WTC11 (cell line): ENCODE results near the gene FBXO24. TPM values are rescaled to one million over a fixed set of nuclear protein-coding genes. Genes with fewer than 3 reads are reported as not detected.

Experiments used
- ATAC-seq: fragments of 200-7000 bp; cut with Tn5 transposase; 2 replicates; pipeline ENCODE4 v1.10.0; 2021; ENCODE audit warnings: mild to moderate bottlenecking, moderate library complexity
- Bru-seq: library from RNA; stranded (reverse); fragments of 400-500 nt; gene quantifications from one replicate; lab custom pipeline; 2021; lab: Mats Ljungman, UMichigan
- CTCF ChIA-PET: fragments of 300-600 bp; sonication (Branson Sonifier 250); formaldehyde crosslinking; loops from one replicate; lab custom pipeline; 2021; ENCODE audit warnings: antibody characterized with exemption; lab: Charles Lee
- POLR2A ChIA-PET: fragments of 350-600 bp; sonication (Branson Sonifier 250); formaldehyde crosslinking; loops from one replicate; lab custom pipeline; 2021; ENCODE audit warnings: antibody characterized with exemption; lab: Charles Lee
- DNase-seq: peaks from one replicate; pipeline ENCODE4 v3.0.0; 2021; ENCODE audit warnings: low spot score
- H3K27ac Mint-ChIP-seq: 2 replicates; pipeline ENCODE4 v1.8.0; 2021; ENCODE audit warnings: mixed read lengths
- H3K27me3 Mint-ChIP-seq: 2 replicates; pipeline ENCODE4 v1.8.0; 2021; ENCODE audit warnings: low read depth, mild to moderate bottlenecking, moderate library complexity, mixed read lengths
- H3K36me3 Mint-ChIP-seq: 2 replicates; pipeline ENCODE4 v1.8.0; 2021; ENCODE audit warnings: mixed read lengths
- H3K4me1 Mint-ChIP-seq: 2 replicates; pipeline ENCODE4 v1.8.0; 2022; ENCODE audit warnings: mixed read lengths
- H3K4me3 Mint-ChIP-seq: 2 replicates; pipeline ENCODE4 v1.8.0; 2021; ENCODE audit warnings: mild to moderate bottlenecking, moderate library complexity, mixed read lengths
- H3K9me3 Mint-ChIP-seq: 2 replicates; pipeline ENCODE4 v1.8.0; 2021; ENCODE audit warnings: mixed read lengths
- CBFB ChIP-seq: sonication (generic); formaldehyde crosslinking; IDR thresholded peaks from 2 replicates; pipeline ENCODE4 v1.8.1; 2022; ENCODE audit warnings: mild to moderate bottlenecking, low read depth, missing genetic modification reagents
- CREB1 ChIP-seq: sonication (generic); formaldehyde crosslinking; IDR thresholded peaks from 2 replicates; pipeline ENCODE4 v1.8.0; 2023; ENCODE audit warnings: mild to moderate bottlenecking, missing genetic modification reagents
- CREM ChIP-seq: sonication (generic); formaldehyde crosslinking; IDR thresholded peaks from 2 replicates; pipeline ENCODE4 v1.8.1; 2022; ENCODE audit warnings: mild to moderate bottlenecking, missing genetic modification reagents, moderate library complexity
- ELF4 ChIP-seq: sonication (generic); formaldehyde crosslinking; IDR thresholded peaks from 2 replicates; pipeline ENCODE4 v1.8.1; 2022; ENCODE audit warnings: low read depth, mild to moderate bottlenecking, moderate library complexity, missing genetic modification reagents
- ESRRA ChIP-seq: sonication (generic); formaldehyde crosslinking; IDR thresholded peaks from 2 replicates; pipeline ENCODE4 v1.8.1; 2022; ENCODE audit warnings: mild to moderate bottlenecking, missing genetic modification reagents, borderline replicate concordance
- FOXK1 ChIP-seq: sonication (generic); formaldehyde crosslinking; IDR thresholded peaks from 2 replicates; pipeline ENCODE4 v1.8.0; 2022; ENCODE audit warnings: mild to moderate bottlenecking, moderate library complexity, missing genetic modification reagents
- GRHL2 ChIP-seq: fragments of 250-450 bp; sonication (Bioruptor Pico); IDR thresholded peaks from 2 replicates; pipeline ENCODE4 v1.8.0; 2022; ENCODE audit warnings: mild to moderate bottlenecking, moderate library complexity; ENCODE audit not compliant: insufficient replicate concordance, severe bottlenecking
- GTF2I ChIP-seq: fragments of 250-450 bp; sonication (Bioruptor Pico); conservative IDR thresholded peaks from 2 replicates; pipeline ENCODE4 v1.4.0; 2021; ENCODE audit warnings: mild to moderate bottlenecking
- NFYB ChIP-seq: sonication (generic); formaldehyde crosslinking; conservative IDR thresholded peaks from 2 replicates; pipeline ENCODE4 v1.8.0; 2022; ENCODE audit warnings: low read depth, missing genetic modification reagents
- NR1H2 ChIP-seq: sonication (generic); formaldehyde crosslinking; IDR thresholded peaks from 2 replicates; pipeline ENCODE4 v1.9.0; 2021; ENCODE audit warnings: mild to moderate bottlenecking, moderate library complexity, missing genetic modification reagents
- NR3C1 ChIP-seq: sonication (generic); formaldehyde crosslinking; conservative IDR thresholded peaks from 2 replicates; pipeline ENCODE4 v1.8.1; 2023; ENCODE audit warnings: low read depth, mild to moderate bottlenecking, missing genetic modification reagents
- SP1 ChIP-seq: sonication (generic); formaldehyde crosslinking; conservative IDR thresholded peaks from 2 replicates; pipeline ENCODE4 v1.8.1; 2022; ENCODE audit warnings: missing genetic modification reagents
- TEAD1 ChIP-seq: sonication (generic); formaldehyde crosslinking; IDR thresholded peaks from 2 replicates; pipeline ENCODE4 v1.8.0; 2022; ENCODE audit warnings: mild to moderate bottlenecking, missing genetic modification reagents
- ZNF263 ChIP-seq: sonication (generic); formaldehyde crosslinking; IDR thresholded peaks from 2 replicates; pipeline ENCODE4 v1.8.1; 2022; ENCODE audit warnings: low read depth, mild to moderate bottlenecking, moderate library complexity, missing genetic modification reagents
- ZNF317 ChIP-seq: sonication (generic); formaldehyde crosslinking; IDR thresholded peaks from 2 replicates; pipeline ENCODE4 v1.8.1; 2023; ENCODE audit warnings: low read depth, mild to moderate bottlenecking, moderate library complexity, missing genetic modification reagents, borderline replicate concordance
- ZNF396 ChIP-seq: fragments of 250-450 bp; sonication (Bioruptor Pico); IDR thresholded peaks from 2 replicates; pipeline ENCODE4 v1.8.0; 2021; ENCODE audit warnings: mild to moderate bottlenecking, moderate library complexity, borderline replicate concordance
- ZNF416 ChIP-seq: fragments of 250-450 bp; sonication (Bioruptor Pico); IDR thresholded peaks from 2 replicates; pipeline ENCODE4 v1.9.0; 2021; ENCODE audit warnings: mild to moderate bottlenecking, inconsistent platforms
- ZNF423 ChIP-seq: fragments of 250-450 bp; sonication (Bioruptor Pico); IDR thresholded peaks from 2 replicates; pipeline ENCODE4 v2.1.2; 2022; ENCODE audit warnings: mild to moderate bottlenecking, moderate library complexity
- long read RNA-seq, 3 experiments: library from RNA in 1 of 3; library from capped mRNA in 1 of 3; library from polyadenylated mRNA in 1 of 3; unstranded in 2 of 3; stranded (forward) in 1 of 3; transcript quantifications; one replicate each; pipeline ENCODE4 v2.0.0, GENCODE V29; 2021
- total RNA-seq: library from RNA; stranded (reverse); gene quantifications from 3 replicates; pipeline ENCODE4 v1.2.3, GENCODE V29; 2021
- TF ChIP-seq, protein P1 (sequence below): sonication (generic); formaldehyde crosslinking; IDR thresholded peaks from 2 replicates; pipeline ENCODE4 v1.8.1; 2023; ENCODE audit warnings: mild to moderate bottlenecking, missing genetic modification reagents
- TF ChIP-seq, protein P2 (sequence below): sonication (generic); formaldehyde crosslinking; conservative IDR thresholded peaks from 2 replicates; pipeline ENCODE4 v1.8.1; 2022; ENCODE audit warnings: mild to moderate bottlenecking, missing genetic modification reagents
- TF ChIP-seq, protein P3 (sequence below): sonication (generic); formaldehyde crosslinking; IDR thresholded peaks from 2 replicates; pipeline ENCODE4 v1.8.0; 2022; ENCODE audit warnings: mild to moderate bottlenecking, missing genetic modification reagents
- TF ChIP-seq, protein P4 (sequence below): sonication (generic); formaldehyde crosslinking; IDR thresholded peaks from 2 replicates; pipeline ENCODE4 v1.8.0; 2022; ENCODE audit warnings: missing genetic modification reagents
- TF ChIP-seq, protein P5 (sequence below): sonication (generic); formaldehyde crosslinking; IDR thresholded peaks from 2 replicates; pipeline ENCODE4 v1.8.0; 2023; ENCODE audit warnings: missing genetic modification reagents
- TF ChIP-seq, protein P6 (sequence below): sonication (generic); formaldehyde crosslinking; IDR thresholded peaks from 2 replicates; pipeline ENCODE4 v1.8.0; 2022; ENCODE audit warnings: mild to moderate bottlenecking, missing genetic modification reagents
- TF ChIP-seq, protein P7 (sequence below): fragments of 250-450 bp; sonication (Bioruptor Pico); IDR thresholded peaks from 2 replicates; pipeline ENCODE4 v1.9.0; 2021; ENCODE audit warnings: mild to moderate bottlenecking

The FBXO24 gene, protein sequence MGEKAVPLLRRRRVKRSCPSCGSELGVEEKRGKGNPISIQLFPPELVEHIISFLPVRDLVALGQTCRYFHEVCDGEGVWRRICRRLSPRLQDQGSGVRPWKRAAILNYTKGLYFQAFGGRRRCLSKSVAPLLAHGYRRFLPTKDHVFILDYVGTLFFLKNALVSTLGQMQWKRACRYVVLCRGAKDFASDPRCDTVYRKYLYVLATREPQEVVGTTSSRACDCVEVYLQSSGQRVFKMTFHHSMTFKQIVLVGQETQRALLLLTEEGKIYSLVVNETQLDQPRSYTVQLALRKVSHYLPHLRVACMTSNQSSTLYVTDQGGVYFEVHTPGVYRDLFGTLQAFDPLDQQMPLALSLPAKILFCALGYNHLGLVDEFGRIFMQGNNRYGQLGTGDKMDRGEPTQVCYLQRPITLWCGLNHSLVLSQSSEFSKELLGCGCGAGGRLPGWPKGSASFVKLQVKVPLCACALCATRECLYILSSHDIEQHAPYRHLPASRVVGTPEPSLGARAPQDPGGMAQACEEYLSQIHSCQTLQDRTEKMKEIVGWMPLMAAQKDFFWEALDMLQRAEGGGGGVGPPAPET
- 0.70 to 1.3 TPM (median 0.94 TPM) in 3 replicates for total RNA-seq
- percentile 34 among the genes with signal in this experiment for Bru-seq, nascent RNA
- long read RNA-seq, experiment 1, partial matches to known transcripts = 0 of 3 reads
- long read RNA-seq, experiment 1, other reads (novel, unspliced or antisense) = 3 of 3 reads
- long read RNA-seq, experiment 2, partial matches to known transcripts = 0 of 1 reads
- long read RNA-seq, experiment 2, other reads (novel, unspliced or antisense) = 1 of 1 reads
- long read RNA-seq, experiment 3 = 0 reads

DNA sequence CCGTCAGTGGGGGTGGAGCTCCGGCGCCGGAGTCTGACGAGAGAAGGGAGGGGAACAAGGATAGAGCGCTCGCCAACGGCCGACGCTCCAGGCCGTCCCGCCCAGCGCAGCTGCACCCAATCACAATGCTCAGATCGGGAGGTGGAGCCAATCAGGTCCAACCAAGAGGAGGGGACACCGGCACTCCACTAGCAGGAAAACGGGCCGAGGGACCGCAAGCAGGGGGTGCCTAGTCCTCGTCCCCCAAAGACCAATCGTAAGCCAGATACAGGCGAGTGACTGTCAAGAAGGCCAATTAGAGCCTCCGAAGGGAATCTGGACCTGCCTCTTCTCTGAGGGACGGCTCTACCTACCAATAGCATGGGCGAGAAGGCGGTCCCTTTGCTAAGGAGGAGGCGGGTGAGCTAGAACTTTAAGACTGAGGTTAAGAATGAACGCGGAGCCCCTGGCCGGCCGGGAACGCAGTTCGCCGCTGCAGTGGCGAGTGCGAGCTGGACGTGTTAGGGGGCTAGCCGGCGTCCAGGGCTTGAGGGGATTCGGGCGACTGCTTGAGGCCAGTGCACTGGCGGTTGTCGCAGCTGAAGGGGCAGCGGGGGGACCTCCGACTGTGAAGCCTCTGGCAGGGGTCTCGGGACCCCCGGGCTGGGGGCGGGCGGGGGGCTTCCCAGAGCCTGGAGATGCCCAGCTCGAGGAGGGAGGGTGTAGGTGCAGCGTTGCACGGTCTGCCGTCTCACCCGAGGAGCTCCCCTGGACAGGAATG lies at the start of gene FBXO24:
FBXO24 (plus strand) TSS at position 63 of the 760 bp plus-strand sequence; CDS start at position 361, 298 bp downstream.
- Mint-ChIP-seq H3K36me3 (no peaks in the 10 kb centered on the region), H3K4me3 (peak within 1 kb of the TSS; percentile 99), H3K4me1 (peaks cover 42% of the 10 kb centered on the region), H3K27ac (peak within 1 kb of the TSS; percentile 100), H3K27me3 (peaks cover 30% of the 10 kb centered on the region), H3K9me3 (no peaks in the 10 kb centered on the region)
- POLR2A ChIA-PET = interaction anchor here (0.6 to 3.9 kb wide), 27 partner anchors 9 to 304 kb away, joined by 3 to 60 read pairs (median 5); partner anchors contain the start of genes AGFG2, EPHB4, GNB2 and MOSPD3
- peak; percentile 85 for ATAC-seq
- CTCF ChIA-PET = interaction anchor here (0.6 to 5.2 kb wide), 34 partner anchors 10 to 379 kb away, joined by 3 to 67 read pairs (median 5); partner anchors contain the start of genes ACTL6B, AGFG2, EPHB4 and MOSPD3
- DNase-seq = peak; percentile 99
- 0 out of 2 replicates have a peak, but pooled peaks have one; percentile 37 for TF ChIP-seq CREM (CRISPR knock-in tag)
- TF ChIP-seq NR3C1 (CRISPR knock-in tag) = no peak
- no peak for TF ChIP-seq TEAD1 (CRISPR knock-in tag)
- no peak for TF ChIP-seq ZNF317 (CRISPR knock-in tag)
- TF ChIP-seq CREB1 (CRISPR knock-in tag) = no peak
- TF ChIP-seq ZNF416 (CRISPR knock-in tag) = no peak
- no peak for TF ChIP-seq ESRRA
- no peak for TF ChIP-seq FOXK1 (CRISPR knock-in tag)
- TF ChIP-seq, protein P1, sequence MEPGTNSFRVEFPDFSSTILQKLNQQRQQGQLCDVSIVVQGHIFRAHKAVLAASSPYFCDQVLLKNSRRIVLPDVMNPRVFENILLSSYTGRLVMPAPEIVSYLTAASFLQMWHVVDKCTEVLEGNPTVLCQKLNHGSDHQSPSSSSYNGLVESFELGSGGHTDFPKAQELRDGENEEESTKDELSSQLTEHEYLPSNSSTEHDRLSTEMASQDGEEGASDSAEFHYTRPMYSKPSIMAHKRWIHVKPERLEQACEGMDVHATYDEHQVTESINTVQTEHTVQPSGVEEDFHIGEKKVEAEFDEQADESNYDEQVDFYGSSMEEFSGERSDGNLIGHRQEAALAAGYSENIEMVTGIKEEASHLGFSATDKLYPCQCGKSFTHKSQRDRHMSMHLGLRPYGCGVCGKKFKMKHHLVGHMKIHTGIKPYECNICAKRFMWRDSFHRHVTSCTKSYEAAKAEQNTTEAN (CRISPR knock-in tag) = no peak
- no peak for TF ChIP-seq ELF4
- TF ChIP-seq ZNF423 (CRISPR knock-in tag) = no peak
- TF ChIP-seq, protein P2, sequence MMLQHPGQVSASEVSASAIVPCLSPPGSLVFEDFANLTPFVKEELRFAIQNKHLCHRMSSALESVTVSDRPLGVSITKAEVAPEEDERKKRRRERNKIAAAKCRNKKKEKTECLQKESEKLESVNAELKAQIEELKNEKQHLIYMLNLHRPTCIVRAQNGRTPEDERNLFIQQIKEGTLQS = no peak
- TF ChIP-seq, protein P3, sequence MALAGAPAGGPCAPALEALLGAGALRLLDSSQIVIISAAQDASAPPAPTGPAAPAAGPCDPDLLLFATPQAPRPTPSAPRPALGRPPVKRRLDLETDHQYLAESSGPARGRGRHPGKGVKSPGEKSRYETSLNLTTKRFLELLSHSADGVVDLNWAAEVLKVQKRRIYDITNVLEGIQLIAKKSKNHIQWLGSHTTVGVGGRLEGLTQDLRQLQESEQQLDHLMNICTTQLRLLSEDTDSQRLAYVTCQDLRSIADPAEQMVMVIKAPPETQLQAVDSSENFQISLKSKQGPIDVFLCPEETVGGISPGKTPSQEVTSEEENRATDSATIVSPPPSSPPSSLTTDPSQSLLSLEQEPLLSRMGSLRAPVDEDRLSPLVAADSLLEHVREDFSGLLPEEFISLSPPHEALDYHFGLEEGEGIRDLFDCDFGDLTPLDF (CRISPR knock-in tag) = 0 out of 2 replicates have a peak, but pooled peaks have one; percentile 12
- TF ChIP-seq, protein P4, sequence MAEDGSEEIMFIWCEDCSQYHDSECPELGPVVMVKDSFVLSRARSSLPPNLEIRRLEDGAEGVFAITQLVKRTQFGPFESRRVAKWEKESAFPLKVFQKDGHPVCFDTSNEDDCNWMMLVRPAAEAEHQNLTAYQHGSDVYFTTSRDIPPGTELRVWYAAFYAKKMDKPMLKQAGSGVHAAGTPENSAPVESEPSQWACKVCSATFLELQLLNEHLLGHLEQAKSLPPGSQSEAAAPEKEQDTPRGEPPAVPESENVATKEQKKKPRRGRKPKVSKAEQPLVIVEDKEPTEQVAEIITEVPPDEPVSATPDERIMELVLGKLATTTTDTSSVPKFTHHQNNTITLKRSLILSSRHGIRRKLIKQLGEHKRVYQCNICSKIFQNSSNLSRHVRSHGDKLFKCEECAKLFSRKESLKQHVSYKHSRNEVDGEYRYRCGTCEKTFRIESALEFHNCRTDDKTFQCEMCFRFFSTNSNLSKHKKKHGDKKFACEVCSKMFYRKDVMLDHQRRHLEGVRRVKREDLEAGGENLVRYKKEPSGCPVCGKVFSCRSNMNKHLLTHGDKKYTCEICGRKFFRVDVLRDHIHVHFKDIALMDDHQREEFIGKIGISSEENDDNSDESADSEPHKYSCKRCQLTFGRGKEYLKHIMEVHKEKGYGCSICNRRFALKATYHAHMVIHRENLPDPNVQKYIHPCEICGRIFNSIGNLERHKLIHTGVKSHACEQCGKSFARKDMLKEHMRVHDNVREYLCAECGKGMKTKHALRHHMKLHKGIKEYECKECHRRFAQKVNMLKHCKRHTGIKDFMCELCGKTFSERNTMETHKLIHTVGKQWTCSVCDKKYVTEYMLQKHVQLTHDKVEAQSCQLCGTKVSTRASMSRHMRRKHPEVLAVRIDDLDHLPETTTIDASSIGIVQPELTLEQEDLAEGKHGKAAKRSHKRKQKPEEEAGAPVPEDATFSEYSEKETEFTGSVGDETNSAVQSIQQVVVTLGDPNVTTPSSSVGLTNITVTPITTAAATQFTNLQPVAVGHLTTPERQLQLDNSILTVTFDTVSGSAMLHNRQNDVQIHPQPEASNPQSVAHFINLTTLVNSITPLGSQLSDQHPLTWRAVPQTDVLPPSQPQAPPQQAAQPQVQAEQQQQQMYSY (CRISPR knock-in tag) = no peak
- TF ChIP-seq, protein P5, sequence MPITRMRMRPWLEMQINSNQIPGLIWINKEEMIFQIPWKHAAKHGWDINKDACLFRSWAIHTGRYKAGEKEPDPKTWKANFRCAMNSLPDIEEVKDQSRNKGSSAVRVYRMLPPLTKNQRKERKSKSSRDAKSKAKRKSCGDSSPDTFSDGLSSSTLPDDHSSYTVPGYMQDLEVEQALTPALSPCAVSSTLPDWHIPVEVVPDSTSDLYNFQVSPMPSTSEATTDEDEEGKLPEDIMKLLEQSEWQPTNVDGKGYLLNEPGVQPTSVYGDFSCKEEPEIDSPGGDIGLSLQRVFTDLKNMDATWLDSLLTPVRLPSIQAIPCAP (CRISPR knock-in tag) = no peak
- TF ChIP-seq NFYB (CRISPR knock-in tag) = peak; percentile 96
- TF ChIP-seq GTF2I (CRISPR knock-in tag) = no peak
- no peak for TF ChIP-seq NR1H2
- TF ChIP-seq ZNF396 (CRISPR knock-in tag) = no peak
- TF ChIP-seq, protein P6, sequence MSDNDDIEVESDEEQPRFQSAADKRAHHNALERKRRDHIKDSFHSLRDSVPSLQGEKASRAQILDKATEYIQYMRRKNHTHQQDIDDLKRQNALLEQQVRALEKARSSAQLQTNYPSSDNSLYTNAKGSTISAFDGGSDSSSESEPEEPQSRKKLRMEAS (CRISPR knock-in tag) = no peak; the same call in none of the 2 replicates
- TF ChIP-seq ZNF263 (CRISPR knock-in tag) = no peak
- no peak for TF ChIP-seq CBFB (CRISPR knock-in tag)
- TF ChIP-seq GRHL2 (CRISPR knock-in tag) = no peak
- peak; percentile 82 for TF ChIP-seq SP1 (CRISPR knock-in tag)
- TF ChIP-seq, protein P7, sequence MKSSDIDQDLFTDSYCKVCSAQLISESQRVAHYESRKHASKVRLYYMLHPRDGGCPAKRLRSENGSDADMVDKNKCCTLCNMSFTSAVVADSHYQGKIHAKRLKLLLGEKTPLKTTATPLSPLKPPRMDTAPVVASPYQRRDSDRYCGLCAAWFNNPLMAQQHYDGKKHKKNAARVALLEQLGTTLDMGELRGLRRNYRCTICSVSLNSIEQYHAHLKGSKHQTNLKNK (CRISPR knock-in tag) = no peak
